ENCODE data around the gene COL8A2.

DNA sequence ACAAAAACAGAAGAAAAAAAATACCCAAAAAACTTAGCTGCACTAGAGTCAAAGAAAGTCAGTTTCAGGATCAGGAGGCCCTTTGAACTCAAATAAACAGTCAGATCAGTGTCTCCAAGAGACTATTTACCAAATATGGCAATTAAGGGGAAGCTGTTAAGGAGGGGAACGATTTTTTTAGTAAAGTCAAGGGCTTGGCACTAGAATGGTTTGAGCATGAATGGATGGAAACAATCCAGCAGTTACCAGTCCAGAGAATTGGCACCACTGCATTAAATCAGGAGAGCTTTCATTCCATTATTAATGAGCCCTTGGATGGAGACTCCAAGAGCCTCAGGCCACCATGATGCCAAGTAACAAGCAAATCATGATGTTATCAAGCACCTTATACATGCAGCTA lies 17.1 kb upstream of the COL8A2 start:
- TF ChIP-seq, protein P1, sequence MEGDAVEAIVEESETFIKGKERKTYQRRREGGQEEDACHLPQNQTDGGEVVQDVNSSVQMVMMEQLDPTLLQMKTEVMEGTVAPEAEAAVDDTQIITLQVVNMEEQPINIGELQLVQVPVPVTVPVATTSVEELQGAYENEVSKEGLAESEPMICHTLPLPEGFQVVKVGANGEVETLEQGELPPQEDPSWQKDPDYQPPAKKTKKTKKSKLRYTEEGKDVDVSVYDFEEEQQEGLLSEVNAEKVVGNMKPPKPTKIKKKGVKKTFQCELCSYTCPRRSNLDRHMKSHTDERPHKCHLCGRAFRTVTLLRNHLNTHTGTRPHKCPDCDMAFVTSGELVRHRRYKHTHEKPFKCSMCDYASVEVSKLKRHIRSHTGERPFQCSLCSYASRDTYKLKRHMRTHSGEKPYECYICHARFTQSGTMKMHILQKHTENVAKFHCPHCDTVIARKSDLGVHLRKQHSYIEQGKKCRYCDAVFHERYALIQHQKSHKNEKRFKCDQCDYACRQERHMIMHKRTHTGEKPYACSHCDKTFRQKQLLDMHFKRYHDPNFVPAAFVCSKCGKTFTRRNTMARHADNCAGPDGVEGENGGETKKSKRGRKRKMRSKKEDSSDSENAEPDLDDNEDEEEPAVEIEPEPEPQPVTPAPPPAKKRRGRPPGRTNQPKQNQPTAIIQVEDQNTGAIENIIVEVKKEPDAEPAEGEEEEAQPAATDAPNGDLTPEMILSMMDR (IDR thresholded peaks at IDR 0.05) = no peak
- no peak for TF ChIP-seq POLR2A (IDR thresholded peaks at IDR 0.05)
- TF ChIP-seq POLR2AphosphoS5 (IDR thresholded peaks at IDR 0.05) = no peak

Data from prostate gland (tissue), 2 donors.